Right lobe of liver (tissue), 4 donors: ENCODE data around the gene CDR2.

Source experiments
- POLR2A ChIP-seq: fragments of 450-650 bp; IDR thresholded peaks from one replicate; pipeline ENCODE4 v1.6.1; 2017; ENCODE audit warnings: antibody characterized with exemption, mild to moderate bottlenecking
- TF ChIP-seq, protein P1 (sequence below), 4 donors: fragments of 200-600 bp in 3 of 4; fragments of 450-650 bp in 1 of 4; IDR thresholded peaks; one replicate each; pipeline versions ENCODE4 v1.5.1 to v1.8.0; 2016 to 2022; ENCODE audit warnings: antibody characterized with exemption in 4 of 4, mild to moderate bottlenecking in 2 of 4
- donor health status: DM: no; HTN: no; CAD: no.
- donor health status: DM: no; HTN: no; CAD: no.
- donor health status: DM: no; HTN: yes; CAD: no.

DNA sequence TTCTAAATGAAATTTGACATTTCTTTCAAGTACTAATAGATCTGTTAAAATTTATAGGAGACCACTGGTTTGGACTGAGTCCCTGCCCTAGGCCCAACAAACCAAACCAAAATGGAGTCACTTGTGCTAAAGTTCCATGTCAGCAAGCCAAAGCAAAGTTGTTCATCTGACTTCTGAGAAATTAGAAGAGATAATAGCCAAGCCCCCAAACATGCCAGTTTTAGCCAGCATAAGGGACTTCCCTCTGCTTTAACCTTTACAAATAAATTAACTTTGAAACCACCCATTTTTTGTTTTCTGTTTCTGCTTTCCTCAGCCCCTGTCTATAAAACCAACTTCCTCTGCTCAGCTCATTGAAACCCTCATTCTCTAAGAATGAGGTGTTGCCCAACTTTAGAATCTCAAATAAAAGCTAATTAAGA is 18.9 kb downstream of the CDR2 start:
- TF ChIP-seq, protein P1, sequence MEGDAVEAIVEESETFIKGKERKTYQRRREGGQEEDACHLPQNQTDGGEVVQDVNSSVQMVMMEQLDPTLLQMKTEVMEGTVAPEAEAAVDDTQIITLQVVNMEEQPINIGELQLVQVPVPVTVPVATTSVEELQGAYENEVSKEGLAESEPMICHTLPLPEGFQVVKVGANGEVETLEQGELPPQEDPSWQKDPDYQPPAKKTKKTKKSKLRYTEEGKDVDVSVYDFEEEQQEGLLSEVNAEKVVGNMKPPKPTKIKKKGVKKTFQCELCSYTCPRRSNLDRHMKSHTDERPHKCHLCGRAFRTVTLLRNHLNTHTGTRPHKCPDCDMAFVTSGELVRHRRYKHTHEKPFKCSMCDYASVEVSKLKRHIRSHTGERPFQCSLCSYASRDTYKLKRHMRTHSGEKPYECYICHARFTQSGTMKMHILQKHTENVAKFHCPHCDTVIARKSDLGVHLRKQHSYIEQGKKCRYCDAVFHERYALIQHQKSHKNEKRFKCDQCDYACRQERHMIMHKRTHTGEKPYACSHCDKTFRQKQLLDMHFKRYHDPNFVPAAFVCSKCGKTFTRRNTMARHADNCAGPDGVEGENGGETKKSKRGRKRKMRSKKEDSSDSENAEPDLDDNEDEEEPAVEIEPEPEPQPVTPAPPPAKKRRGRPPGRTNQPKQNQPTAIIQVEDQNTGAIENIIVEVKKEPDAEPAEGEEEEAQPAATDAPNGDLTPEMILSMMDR (IDR thresholded peaks at IDR 0.05): no peak
- no peak for TF ChIP-seq POLR2A
